KOPT-K1 (cell line): ENCODE measurements around the gene PIWIL1.

ENCODE experiments used
- H3K27ac ChIP-seq: fragments of 200-600 bp; sonication (generic); 2 replicates; pipeline ENCODE4 v1.5.1; 2016; ENCODE audit warnings: antibody characterized with exemption, mild to moderate bottlenecking, low read depth, low read length; ENCODE audit not compliant: poor library complexity, severe bottlenecking
- H3K36me3 ChIP-seq: fragments of 200-600 bp; sonication (generic); 2 replicates; pipeline ENCODE4 v1.5.1; 2017; ENCODE audit warnings: antibody characterized with exemption, mild to moderate bottlenecking, low read length, moderate library complexity; ENCODE audit not compliant: insufficient read depth
- H3K9me3 ChIP-seq: fragments of 200-600 bp; sonication (generic); 2 replicates; pipeline ENCODE4 v1.5.1; 2017; ENCODE audit warnings: antibody characterized with exemption, low read length, mild to moderate bottlenecking; ENCODE audit not compliant: insufficient read depth, poor library complexity, severe bottlenecking

The PIWIL1 gene

GRCh38 chr12:130337488-130338303 is at the start of gene PIWIL1:
PIWIL1 (plus strand) TSS chr12:130337887; CDS start chr12:130342592, 4,705 bp downstream.
- Histone ChIP-seq H3K9me3 (no peaks in the 10 kb centered on the region), H3K27ac (no peak within 1 kb of the TSS), H3K36me3 (no peaks in the 10 kb centered on the region)

GRCh38 chr12:130288206-130288605 is 49.5 kb upstream of the PIWIL1 start:
- Histone ChIP-seq H3K36me3 (no peaks in the 10 kb centered on the region), H3K27ac (no peak overlapping the region), H3K9me3 (peaks cover 31% of the 10 kb centered on the region)

GRCh38 chr12:130288691-130289090 is 49.0 kb upstream of the PIWIL1 start:
- no peak overlapping the region for H3K27ac ChIP-seq
- H3K9me3 ChIP-seq: peaks cover 32% of the 10 kb centered on the region
- no peaks in the 10 kb centered on the region for H3K36me3 ChIP-seq

- H3K36me3 ChIP-seq: no peaks in the 10 kb centered on the region
- no peak overlapping the region for H3K27ac ChIP-seq
- H3K9me3 ChIP-seq: peaks cover 18% of the 10 kb centered on the region
Observed at GRCh38 chr12:130290114-130290513, 47.6 kb upstream of the PIWIL1 start.

- no peak overlapping the region for H3K27ac ChIP-seq
- H3K9me3 ChIP-seq: no peaks in the 10 kb centered on the region
- no peaks in the 10 kb centered on the region for H3K36me3 ChIP-seq
Observed at GRCh38 chr12:130298322-130299021, 39.2 kb upstream of the PIWIL1 start.

GRCh38 chr12:130299574-130299973 is 38.1 kb upstream of the PIWIL1 start:
- Histone ChIP-seq H3K36me3 (no peaks in the 10 kb centered on the region), H3K9me3 (no peaks in the 10 kb centered on the region), H3K27ac (no peak overlapping the region)

- no peaks in the 10 kb centered on the region for H3K9me3 ChIP-seq
- H3K36me3 ChIP-seq: no peaks in the 10 kb centered on the region
- no peak overlapping the region for H3K27ac ChIP-seq
Observed at GRCh38 chr12:130300090-130300489, 37.6 kb upstream of the PIWIL1 start.

GRCh38 chr12:130300737-130301535 is 36.8 kb upstream of the PIWIL1 start:
- Histone ChIP-seq H3K27ac (no peak overlapping the region), H3K9me3 (no peaks in the 10 kb centered on the region), H3K36me3 (no peaks in the 10 kb centered on the region)

- H3K9me3 ChIP-seq: no peaks in the 10 kb centered on the region
- H3K27ac ChIP-seq: no peak overlapping the region
Observed at GRCh38 chr12:130301559-130301958, 36.1 kb upstream of the PIWIL1 start.

GRCh38 chr12:130303781-130304180 is 33.9 kb upstream of the PIWIL1 start:
- Histone ChIP-seq H3K36me3 (no peaks in the 10 kb centered on the region), H3K9me3 (no peaks in the 10 kb centered on the region), H3K27ac (no peak overlapping the region)

More at GRCh38 chr12:130301559-130301958, 36.1 kb upstream of the PIWIL1 start:
- H3K36me3 ChIP-seq: no peaks in the 10 kb centered on the region

GRCh38 chr12:130307859-130308258 is 29.8 kb upstream of the PIWIL1 start:
- Histone ChIP-seq H3K36me3 (no peaks in the 10 kb centered on the region), H3K27ac (no peak overlapping the region), H3K9me3 (no peaks in the 10 kb centered on the region)

- Histone ChIP-seq H3K27ac (no peak overlapping the region), H3K9me3 (peaks cover under 1% of the 10 kb centered on the region), H3K36me3 (no peaks in the 10 kb centered on the region)
Observed at GRCh38 chr12:130308393-130308792, 29.3 kb upstream of the PIWIL1 start.

GRCh38 chr12:130316251-130316650 is 21.4 kb upstream of the PIWIL1 start:
- no peaks in the 10 kb centered on the region for H3K36me3 ChIP-seq
- H3K27ac ChIP-seq: no peak overlapping the region
- H3K9me3 ChIP-seq: peaks cover 17% of the 10 kb centered on the region

GRCh38 chr12:130320536-130320935 is 17.2 kb upstream of the PIWIL1 start:
- Histone ChIP-seq H3K9me3 (no peaks in the 10 kb centered on the region), H3K36me3 (no peaks in the 10 kb centered on the region), H3K27ac (no peak overlapping the region)

- no peaks in the 10 kb centered on the region for H3K36me3 ChIP-seq
- no peak overlapping the region for H3K27ac ChIP-seq
- no peaks in the 10 kb centered on the region for H3K9me3 ChIP-seq
Observed at GRCh38 chr12:130322263-130322662, 15.4 kb upstream of the PIWIL1 start.
